Urinary bladder (tissue), 4 donors: ENCODE data around the gene RIN3. TPM values are rescaled to one million over a fixed set of nuclear protein-coding genes. Genes with fewer than 3 reads are reported as not detected.
"Not testable (repeated sequence)": the region's sequence is repeated elsewhere in the genome, so short reads cannot be mapped to it uniquely, and the experiment has no call there.

Experiments
- DNase-seq: peaks from one replicate; pipeline ENCODE4 v3.0.0-alpha.2; 2015; ENCODE audit errors: extremely low spot score
- H3K27ac ChIP-seq: one replicate; pipeline ENCODE4 v1.5.1; 2013; ENCODE audit warnings: low read depth, mild to moderate bottlenecking, moderate library complexity
- H3K36me3 ChIP-seq: one replicate; pipeline ENCODE4 v1.6.1; 2013; ENCODE audit warnings: mild to moderate bottlenecking, moderate library complexity; ENCODE audit not compliant: insufficient read depth
- H3K4me1 ChIP-seq: one replicate; pipeline ENCODE4 v1.6.1; 2013; ENCODE audit warnings: mild to moderate bottlenecking, moderate library complexity; ENCODE audit not compliant: insufficient read depth
- H3K4me3 ChIP-seq: one replicate; pipeline ENCODE4 v1.5.1; 2013; ENCODE audit warnings: low read depth, low read length
- WGBS: extraction: QIAGEN DNeasy Blood & Tissue Kit; methylation state at CpG from one replicate; pipeline ENCODE4 v1.1.7; 2013; 5-methylcytosine and 5-hydroxymethylcytosine counted together
- polyA plus RNA-seq: library from polyadenylated mRNA; stranded (reverse); fragments of 200-250 nt; gene quantifications from one replicate; pipeline ENCODE4 v1.2.3, GENCODE V29; 2013
- total RNA-seq: library from RNA; depleted of rRNA; stranded (reverse); fragments of >200 nt; gene quantifications from one replicate; pipeline ENCODE4 v1.2.3, GENCODE V29; 2014
- donor health status: healthy with polysubstance abuse.
- donor health status: healthy.

Gene RIN3
- total and polyA plus RNA-seq, 2 donors = 9.1 to 21.7 TPM

GRCh38 chr14:92632546-92633273, 119.1 kb downstream of the RIN3 start:
- no peak for DNase-seq
- Histone ChIP-seq H3K4me1 (no peaks in the 10 kb centered on the region), H3K36me3 (no peaks in the 10 kb centered on the region), H3K4me3 (no peak overlapping the region), H3K27ac (no peak overlapping the region)
- 92% methylated on average over 15 of the region's 15 CpGs for WGBS

- Histone ChIP-seq H3K4me3 (no peak overlapping the region), H3K27ac (no peak overlapping the region), H3K36me3 (no peaks in the 10 kb centered on the region), H3K4me1 (no peaks in the 10 kb centered on the region)
- no peak for DNase-seq
- 87% methylated on average over 5 of the region's 5 CpGs for WGBS
These were observed 119.7 kb downstream of the RIN3 start for GRCh38 chr14:92633274-92633616.

- Histone ChIP-seq H3K4me1 (no peaks in the 10 kb centered on the region), H3K36me3 (no peaks in the 10 kb centered on the region), H3K4me3 (no peak overlapping the region), H3K27ac (no peak overlapping the region)
- no peak for DNase-seq
These were observed 120.1 kb downstream of the RIN3 start for GRCh38 chr14:92633724-92634123.

- H3K4me1 ChIP-seq = no peaks in the 10 kb centered on the region
- 97% methylated on average over 4 of the region's 4 CpGs for WGBS
These were observed 121.5 kb downstream of the RIN3 start for GRCh38 chr14:92635031-92635430.

GRCh38 chr14:92635896-92636295, 122.3 kb downstream of the RIN3 start:
- no peak overlapping the region for H3K4me3 ChIP-seq
- 86% methylated on average over 4 of the region's 4 CpGs for WGBS
- no peaks in the 10 kb centered on the region for H3K4me1 ChIP-seq
- H3K27ac ChIP-seq = no peak overlapping the region
- no peaks in the 10 kb centered on the region for H3K36me3 ChIP-seq
- no peak for DNase-seq

More at GRCh38 chr14:92635031-92635430, 121.5 kb downstream of the RIN3 start:
- Histone ChIP-seq H3K27ac (no peak overlapping the region), H3K4me3 (no peak overlapping the region), H3K36me3 (no peaks in the 10 kb centered on the region)
- DNase-seq = no peak

- H3K4me3 ChIP-seq = no peak overlapping the region
- 64% methylated on average over 7 of the region's 7 CpGs for WGBS
- DNase-seq = no peak
- H3K27ac ChIP-seq = no peak overlapping the region
- no peaks in the 10 kb centered on the region for H3K4me1 ChIP-seq
- H3K36me3 ChIP-seq = no peaks in the 10 kb centered on the region
These were observed 123.6 kb downstream of the RIN3 start for GRCh38 chr14:92637228-92637627.

- no peak for DNase-seq
- no peak overlapping the region for H3K4me3 ChIP-seq
- H3K4me1 ChIP-seq = no peaks in the 10 kb centered on the region
- 93% methylated on average over 5 of the region's 5 CpGs for WGBS
- H3K36me3 ChIP-seq = no peaks in the 10 kb centered on the region
- no peak overlapping the region for H3K27ac ChIP-seq
These were observed 124.3 kb downstream of the RIN3 start for GRCh38 chr14:92637864-92638263.

GRCh38 chr14:92638266-92638665, 124.7 kb downstream of the RIN3 start:
- Histone ChIP-seq H3K36me3 (no peaks in the 10 kb centered on the region), H3K4me1 (no peaks in the 10 kb centered on the region), H3K4me3 (no peak overlapping the region), H3K27ac (no peak overlapping the region)
- WGBS = 91% methylated on average over 9 of the region's 9 CpGs
- DNase-seq = no peak

- no peaks in the 10 kb centered on the region for H3K4me1 ChIP-seq
- 41% methylated on average over 7 of the region's 7 CpGs for WGBS
- H3K4me3 ChIP-seq = no peak overlapping the region
- H3K27ac ChIP-seq = no peak overlapping the region
- no peak for DNase-seq
- no peaks in the 10 kb centered on the region for H3K36me3 ChIP-seq
These were observed 125.3 kb downstream of the RIN3 start for GRCh38 chr14:92638904-92639303.

GRCh38 chr14:92639472-92640117, 126.0 kb downstream of the RIN3 start:
- H3K4me1 ChIP-seq, H3K4me3 ChIP-seq, H3K27ac ChIP-seq, DNase-seq, H3K36me3 ChIP-seq: not testable (repeated sequence)
- WGBS = 93% methylated on average over 23 of the region's 23 CpGs

- WGBS = 93% methylated on average over 10 of the region's 10 CpGs
- Histone ChIP-seq H3K4me1 (no peaks in the 10 kb centered on the region), H3K36me3 (no peaks in the 10 kb centered on the region), H3K27ac (no peak overlapping the region), H3K4me3 (no peak overlapping the region)
- DNase-seq = no peak
These were observed 127.7 kb downstream of the RIN3 start for GRCh38 chr14:92641306-92641705.

- Histone ChIP-seq H3K27ac (no peak overlapping the region), H3K4me3 (no peak overlapping the region), H3K36me3 (no peaks in the 10 kb centered on the region), H3K4me1 (no peaks in the 10 kb centered on the region)
- no peak for DNase-seq
- 71% methylated on average over 9 of the region's 9 CpGs for WGBS
These were observed 130.8 kb downstream of the RIN3 start for GRCh38 chr14:92644171-92644969.

GRCh38 chr14:92644970-92645515, 131.5 kb downstream of the RIN3 start:
- Histone ChIP-seq H3K27ac (no peak overlapping the region), H3K36me3 (no peaks in the 10 kb centered on the region), H3K4me1 (no peaks in the 10 kb centered on the region), H3K4me3 (no peak overlapping the region)
- no peak for DNase-seq
- WGBS = 95% methylated on average over 9 of the region's 9 CpGs
